ENCODE data around the gene MEIKIN.
A peak's percentile ranks its signal among the peaks of the same experiment; 100 is the strongest.
"Not testable (repeated sequence)": the region's sequence is repeated elsewhere in the genome, so short reads cannot be mapped to it uniquely, and the experiment has no call there.

The MEIKIN gene

GRCh38 chr5:131832702-131833101 is 112.8 kb downstream of the MEIKIN start:
- DNase-seq; in situ Hi-C loops (cut with MboI; ENCODE audit: low pct_unique_long_range_greater_than_20kb, low sequenced_read_pairs): not testable (repeated sequence)

GRCh38 chr5:131825404-131826013 is 120.0 kb downstream of the MEIKIN start:
- no peak for DNase-seq
- in situ Hi-C loops (cut with MboI; ENCODE audit: low pct_unique_long_range_greater_than_20kb, low sequenced_read_pairs), result no loop called here

- in situ Hi-C loops (cut with MboI; ENCODE audit: low pct_unique_long_range_greater_than_20kb, low sequenced_read_pairs), result loop anchor here (25.0 kb wide), 1 partner anchor 188 kb away; the partner anchor contains the start of gene ACSL6
Observed at GRCh38 chr5:131824631-131825030, 120.8 kb downstream of the MEIKIN start.

GRCh38 chr5:131821221-131821620 is 124.2 kb downstream of the MEIKIN start:
- no peak for DNase-seq
- in situ Hi-C loops (cut with MboI; ENCODE audit: low pct_unique_long_range_greater_than_20kb, low sequenced_read_pairs), result loop anchor here (25.0 kb wide), 1 partner anchor 191 kb away; the partner anchor contains the start of gene ACSL6

More at GRCh38 chr5:131824631-131825030, 120.8 kb downstream of the MEIKIN start:
- no peak for DNase-seq

- no peak for DNase-seq
- in situ Hi-C loops (cut with MboI; ENCODE audit: low pct_unique_long_range_greater_than_20kb, low sequenced_read_pairs), result loop anchor here (25.0 kb wide), 1 partner anchor 194 kb away; the partner anchor contains the start of gene ACSL6
Observed at GRCh38 chr5:131818001-131818724, 127.3 kb downstream of the MEIKIN start.

GRCh38 chr5:131814990-131815389 is 130.5 kb downstream of the MEIKIN start:
- in situ Hi-C loops (cut with MboI; ENCODE audit: low pct_unique_long_range_greater_than_20kb, low sequenced_read_pairs), result loop anchor here (25.0 kb wide), 1 partner anchor 197 kb away; the partner anchor contains the start of gene ACSL6
- DNase-seq, result no peak

- no peak for DNase-seq
- in situ Hi-C loops (cut with MboI; ENCODE audit: low pct_unique_long_range_greater_than_20kb, low sequenced_read_pairs), result loop anchor here (25.0 kb wide), 1 partner anchor 200 kb away; the partner anchor contains the start of gene ACSL6
Observed at GRCh38 chr5:131812371-131813160, 132.9 kb downstream of the MEIKIN start.

- DNase-seq, result peak; percentile 52
- in situ Hi-C loops (cut with MboI; ENCODE audit: low pct_unique_long_range_greater_than_20kb, low sequenced_read_pairs), result loop anchor here (25.0 kb wide), 1 partner anchor 202 kb away; the partner anchor contains the start of gene ACSL6
Observed at GRCh38 chr5:131810510-131811249, 134.8 kb downstream of the MEIKIN start.

- in situ Hi-C loops (cut with MboI; ENCODE audit: low pct_unique_long_range_greater_than_20kb, low sequenced_read_pairs), result no loop called here
Observed at GRCh38 chr5:131796793-131797693, 148.4 kb downstream of the MEIKIN start, which contains the start of gene FNIP1. FNIP1 (minus strand) TSS chr5:131797017; CDS start chr5:131796921, 96 bp downstream.

GRCh38 chr5:131795879-131796792 is 149.3 kb downstream of the MEIKIN start:
- in situ Hi-C loops (cut with MboI; ENCODE audit: low pct_unique_long_range_greater_than_20kb, low sequenced_read_pairs), result no loop called here
- peak; percentile 46 for DNase-seq

More at GRCh38 chr5:131796793-131797693, 148.4 kb downstream of the MEIKIN start, which contains the start of gene FNIP1:
- peak; percentile 98 for DNase-seq

GRCh38 chr5:131795228-131795627 is 150.2 kb downstream of the MEIKIN start:
- peak; percentile 32 for DNase-seq
- in situ Hi-C loops (cut with MboI; ENCODE audit: low pct_unique_long_range_greater_than_20kb, low sequenced_read_pairs), result no loop called here

GRCh38 chr5:131794586-131794985 is 150.9 kb downstream of the MEIKIN start:
- peak; percentile 68 for DNase-seq
- in situ Hi-C loops (cut with MboI; ENCODE audit: low pct_unique_long_range_greater_than_20kb, low sequenced_read_pairs), result no loop called here

- DNase-seq, result no peak
- in situ Hi-C loops (cut with MboI; ENCODE audit: low pct_unique_long_range_greater_than_20kb, low sequenced_read_pairs), result no loop called here
Observed at GRCh38 chr5:131792896-131793295, 152.6 kb downstream of the MEIKIN start.

- in situ Hi-C loops (cut with MboI; ENCODE audit: low pct_unique_long_range_greater_than_20kb, low sequenced_read_pairs), result no loop called here
- DNase-seq, result no peak
Observed at GRCh38 chr5:131791866-131792265, 153.6 kb downstream of the MEIKIN start.

GRCh38 chr5:131790550-131790949 is 154.9 kb downstream of the MEIKIN start:
- in situ Hi-C loops (cut with MboI; ENCODE audit: low pct_unique_long_range_greater_than_20kb, low sequenced_read_pairs), result no loop called here
- DNase-seq, result no peak

- in situ Hi-C loops (cut with MboI; ENCODE audit: low pct_unique_long_range_greater_than_20kb, low sequenced_read_pairs), result no loop called here
- DNase-seq, result no peak
Observed at GRCh38 chr5:131789765-131790164, 155.7 kb downstream of the MEIKIN start.

- in situ Hi-C loops (cut with MboI; ENCODE audit: low pct_unique_long_range_greater_than_20kb, low sequenced_read_pairs), result no loop called here
- DNase-seq, result no peak
Observed at GRCh38 chr5:131787736-131788135, 157.7 kb downstream of the MEIKIN start.
